ENCODE results near the gene NELFE. TPM values are rescaled to one million over a fixed set of nuclear protein-coding genes. Genes with fewer than 3 reads are reported as not detected.

Gene NELFE
- total and polyA plus RNA-seq, 2 of the 13 experiments (the other 11 are each of a cell fraction or from before 2014, with no cell fraction given) = 51.3 to 69.8 TPM

DNA sequence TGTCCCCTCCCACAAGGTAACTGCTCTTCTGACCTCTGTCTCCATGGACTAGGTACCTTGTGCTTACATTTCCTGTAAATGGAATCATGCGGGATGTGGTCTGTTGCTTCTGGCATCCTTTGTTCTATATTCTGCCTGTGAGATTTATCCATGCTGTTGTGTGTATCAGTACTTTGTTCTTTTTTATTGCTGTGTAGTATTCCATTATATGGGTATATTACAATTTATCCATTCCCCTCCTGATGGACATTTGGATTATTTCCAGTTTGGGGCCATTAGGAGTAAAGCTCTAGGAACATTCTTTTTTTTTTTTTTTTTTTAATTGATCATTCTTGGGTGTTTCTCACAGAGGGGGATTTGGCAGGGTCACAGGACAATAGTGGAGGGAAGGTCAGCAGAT lies 27.8 kb downstream of the NELFE start:
- no peaks in the 10 kb centered on the region; a peak in 1 of 5 replicates for H3K27me3 ChIP-seq (ENCODE audit: control insufficient read depth in 1 of 2, insufficient read depth in 2 of 2, low read length in 2 of 2)
- peaks cover 29% of the 10 kb centered on the region for H3K79me2 ChIP-seq (ENCODE audit: insufficient read depth, low read length)
- peaks cover 4 to 14% of the 10 kb centered on the region in 2 experiments; a peak in 4 of 5 replicates for H3K36me3 ChIP-seq (replicated peaks in 1 of 2; ENCODE audit: control insufficient read depth in 1 of 2, insufficient read depth in 2 of 2, low read length in 2 of 2)
- peaks cover 45% of the 10 kb centered on the region for H3K4me1 ChIP-seq (ENCODE audit: insufficient read depth, low read length)
- FAIRE-seq = no peak
- intact Hi-C loops (cut with micrococcal nuclease; ENCODE audit: unreplicated experiment) = no loop called here
- H3K9me3 ChIP-seq (ENCODE audit: low read length) = no peaks in the 10 kb centered on the region
- in situ Hi-C loops (cut with HindIII; ENCODE audit: extremely low pct_ligation_motif_present, low pct_unique_long_range_greater_than_20kb) = no loop called here
- no peak overlapping the region for H3K27ac ChIP-seq (ENCODE audit: extremely low read length, insufficient read depth, low read length)
- DNase-seq (ENCODE audit: low spot score) = no peak
- 91% methylated on average over 1 of the region's 1 CpG for WGBS (ENCODE audit: low lambda C conversion rate)
- POLR2A ChIA-PET = interaction anchor here (2.4 to 6.1 kb wide), 5 partner anchors 9 to 33 kb away, joined by 9 to 151 read pairs (median 35); partner anchors contain the start of genes CFB, EHMT2 and ZBTB12
- no peak for TF ChIP-seq ZNF33B (CRISPR knock-in tag; IDR thresholded peaks at IDR 0.05)
- 0 out of 2 replicates have a peak, but pooled peaks have one; percentile 0 for TF ChIP-seq ZNF430 (CRISPR knock-in tag; IDR thresholded peaks at IDR 0.05)
- TF ChIP-seq, protein P1, sequence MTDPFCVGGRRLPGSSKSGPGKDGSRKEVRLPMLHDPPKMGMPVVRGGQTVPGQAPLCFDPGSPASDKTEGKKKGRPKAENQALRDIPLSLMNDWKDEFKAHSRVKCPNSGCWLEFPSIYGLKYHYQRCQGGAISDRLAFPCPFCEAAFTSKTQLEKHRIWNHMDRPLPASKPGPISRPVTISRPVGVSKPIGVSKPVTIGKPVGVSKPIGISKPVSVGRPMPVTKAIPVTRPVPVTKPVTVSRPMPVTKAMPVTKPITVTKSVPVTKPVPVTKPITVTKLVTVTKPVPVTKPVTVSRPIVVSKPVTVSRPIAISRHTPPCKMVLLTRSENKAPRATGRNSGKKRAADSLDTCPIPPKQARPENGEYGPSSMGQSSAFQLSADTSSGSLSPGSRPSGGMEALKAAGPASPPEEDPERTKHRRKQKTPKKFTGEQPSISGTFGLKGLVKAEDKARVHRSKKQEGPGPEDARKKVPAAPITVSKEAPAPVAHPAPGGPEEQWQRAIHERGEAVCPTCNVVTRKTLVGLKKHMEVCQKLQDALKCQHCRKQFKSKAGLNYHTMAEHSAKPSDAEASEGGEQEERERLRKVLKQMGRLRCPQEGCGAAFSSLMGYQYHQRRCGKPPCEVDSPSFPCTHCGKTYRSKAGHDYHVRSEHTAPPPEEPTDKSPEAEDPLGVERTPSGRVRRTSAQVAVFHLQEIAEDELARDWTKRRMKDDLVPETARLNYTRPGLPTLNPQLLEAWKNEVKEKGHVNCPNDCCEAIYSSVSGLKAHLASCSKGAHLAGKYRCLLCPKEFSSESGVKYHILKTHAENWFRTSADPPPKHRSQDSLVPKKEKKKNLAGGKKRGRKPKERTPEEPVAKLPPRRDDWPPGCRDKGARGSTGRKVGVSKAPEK (CRISPR knock-in tag; IDR thresholded peaks at IDR 0.05; ENCODE audit: borderline replicate concordance) = no peak
- H4K20me1 ChIP-seq (ENCODE audit: insufficient read depth, low read length) = no peaks in the 10 kb centered on the region
- no peak overlapping the region for H3K9ac ChIP-seq (ENCODE audit: insufficient read depth, low read depth, low read length)
- no peak overlapping the region for H3K4me2 ChIP-seq (ENCODE audit: low read depth, low read length)
- H2AFZ ChIP-seq (ENCODE audit: low read length) = no peak overlapping the region
- no peak overlapping the region for H3K4me3 ChIP-seq (replicated peaks in 1 of 3; ENCODE audit: insufficient read depth in 1 of 3, low read depth in 2 of 3, low read length in 3 of 3)
- CTCF ChIA-PET (ENCODE audit: low intra/inter-chr PET ratio, low total read pairs) = no interaction called here
- BruUV-seq (replicated peaks) = no TSS peak
- no peak for ATAC-seq

DNA sequence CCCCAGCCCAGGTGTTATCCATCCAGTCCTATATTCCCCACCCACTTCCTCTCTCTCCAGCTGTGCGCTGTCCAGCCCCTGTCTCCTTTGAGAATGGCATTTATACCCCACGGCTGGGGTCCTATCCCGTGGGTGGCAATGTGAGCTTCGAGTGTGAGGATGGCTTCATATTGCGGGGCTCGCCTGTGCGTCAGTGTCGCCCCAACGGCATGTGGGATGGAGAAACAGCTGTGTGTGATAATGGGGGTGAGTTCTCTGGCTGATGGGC lies 30.2 kb downstream of the NELFE start:
- Histone ChIP-seq H2AFZ (ENCODE audit: low read length) (no peak overlapping the region), H3K4me3 (replicated peaks in 1 of 3; ENCODE audit: insufficient read depth in 1 of 3, low read depth in 2 of 3, low read length in 3 of 3) (peak overlapping the region; percentile 69 to 81 (median 72)), H3K36me3 (replicated peaks in 1 of 2; ENCODE audit: control insufficient read depth in 1 of 2, insufficient read depth in 2 of 2, low read length in 2 of 2) (peaks cover 0 to 3% of the 10 kb centered on the region in 2 experiments; a peak in 2 of 5 replicates), H3K9ac (ENCODE audit: insufficient read depth, low read depth, low read length) (peak overlapping the region; percentile 85), H4K20me1 (ENCODE audit: insufficient read depth, low read length) (no peaks in the 10 kb centered on the region), H3K27me3 (ENCODE audit: control insufficient read depth in 1 of 2, insufficient read depth in 2 of 2, low read length in 2 of 2) (no peaks in the 10 kb centered on the region; a peak in 1 of 5 replicates), H3K79me2 (ENCODE audit: insufficient read depth, low read length) (peaks cover 29% of the 10 kb centered on the region), H3K4me2 (ENCODE audit: low read depth, low read length) (peak overlapping the region; percentile 85), H3K4me1 (ENCODE audit: insufficient read depth, low read length) (peaks cover 65% of the 10 kb centered on the region), H3K27ac (ENCODE audit: extremely low read length, insufficient read depth, low read length) (peak overlapping the region; percentile 88), H3K9me3 (ENCODE audit: low read length) (no peaks in the 10 kb centered on the region)
- in situ Hi-C loops (cut with HindIII; ENCODE audit: extremely low pct_ligation_motif_present, low pct_unique_long_range_greater_than_20kb) = no loop called here
- 76% methylated on average over 9 of the region's 9 CpGs for WGBS (ENCODE audit: low lambda C conversion rate)
- FAIRE-seq (no peak), DNase-seq (ENCODE audit: low spot score) (no peak), ATAC-seq (no peak)
- CTCF ChIA-PET (ENCODE audit: low intra/inter-chr PET ratio, low total read pairs) = no interaction called here
- POLR2A ChIA-PET = interaction anchor here (1.1 to 6.1 kb wide), 15 partner anchors 8 to 225 kb away, joined by 3 to 151 read pairs (median 9); partner anchors contain the start of genes ABHD16A, CFB, DXO and EHMT2
- intact Hi-C loops (cut with micrococcal nuclease; ENCODE audit: unreplicated experiment) = loop anchor here (10.0 kb wide), 1 partner anchor 154 kb away; the partner anchor contains the start of gene VWA7
- no TSS peak for BruUV-seq (replicated peaks)
- no peak for TF ChIP-seq ZMAT3 (CRISPR knock-in tag; conservative IDR thresholded peaks at IDR 0.05)
- TF ChIP-seq HDAC2 (CRISPR knock-in tag; IDR thresholded peaks at IDR 0.05) = no peak
- TF ChIP-seq KDM5B (CRISPR knock-in tag; IDR thresholded peaks at IDR 0.05; ENCODE audit: borderline replicate concordance) = no peak
- no peak for TF ChIP-seq ATF7 (IDR thresholded peaks at IDR 0.05)
- TF ChIP-seq ATF7 (CRISPR knock-in tag; IDR thresholded peaks at IDR 0.05) = 0 out of 2 replicates have a peak, but pooled peaks have one; percentile 16
- no peak for TF ChIP-seq KLF12 (CRISPR knock-in tag; IDR thresholded peaks at IDR 0.05; ENCODE audit: borderline replicate concordance)
- 0 out of 2 replicates have a peak, but pooled peaks have one; percentile 46 for TF ChIP-seq FOXC1 (CRISPR knock-in tag; IDR thresholded peaks at IDR 0.05; ENCODE audit: borderline replicate concordance)
- no peak for TF ChIP-seq ZNF549 (CRISPR knock-in tag; IDR thresholded peaks at IDR 0.05)
